Measurements from ENCODE around the gene BICC1.
"Not testable (repeated sequence)": the region's sequence is repeated elsewhere in the genome, so short reads cannot be mapped to it uniquely, and the experiment has no call there.

The BICC1 gene

GRCh38 chr10:58839771-58840170 lies 327.1 kb downstream of the BICC1 start:
- in situ Hi-C loops (cut with MboI; ENCODE audit: low sequenced_read_pairs): no loop called here

GRCh38 chr10:58840840-58841435 lies 328.3 kb downstream of the BICC1 start:
- in situ Hi-C loops (cut with MboI; ENCODE audit: low sequenced_read_pairs): no loop called here

- in situ Hi-C loops (cut with MboI; ENCODE audit: low sequenced_read_pairs): no loop called here
These were observed 330.2 kb downstream of the BICC1 start for GRCh38 chr10:58842860-58843376.

DNA sequence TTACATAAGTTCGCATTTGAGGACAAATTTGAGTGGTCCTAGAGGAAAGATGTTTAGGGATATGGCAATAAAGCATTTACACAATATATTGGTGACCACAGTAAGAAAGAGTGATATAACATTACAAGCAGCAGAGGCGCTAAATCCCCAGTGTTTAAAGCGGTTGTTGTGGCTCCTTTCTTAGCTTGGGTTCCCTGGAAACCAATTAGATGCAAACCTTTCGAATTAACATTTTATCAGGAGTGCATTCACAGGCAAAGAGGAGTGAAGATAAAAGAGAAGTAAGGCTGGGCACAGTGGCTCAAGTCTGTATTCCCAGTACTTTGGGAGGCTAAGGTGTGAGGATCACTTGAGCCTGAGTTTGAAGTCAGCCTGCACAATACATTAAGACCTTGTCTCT lies 331.1 kb downstream of the BICC1 start:
- in situ Hi-C loops (cut with MboI; ENCODE audit: low sequenced_read_pairs): no loop called here

GRCh38 chr10:58844680-58845079 lies 332.0 kb downstream of the BICC1 start:
- in situ Hi-C loops (cut with MboI; ENCODE audit: low sequenced_read_pairs): no loop called here

- in situ Hi-C loops (cut with MboI; ENCODE audit: low sequenced_read_pairs): no loop called here
These were observed 334.2 kb downstream of the BICC1 start for GRCh38 chr10:58846856-58847255.

DNA sequence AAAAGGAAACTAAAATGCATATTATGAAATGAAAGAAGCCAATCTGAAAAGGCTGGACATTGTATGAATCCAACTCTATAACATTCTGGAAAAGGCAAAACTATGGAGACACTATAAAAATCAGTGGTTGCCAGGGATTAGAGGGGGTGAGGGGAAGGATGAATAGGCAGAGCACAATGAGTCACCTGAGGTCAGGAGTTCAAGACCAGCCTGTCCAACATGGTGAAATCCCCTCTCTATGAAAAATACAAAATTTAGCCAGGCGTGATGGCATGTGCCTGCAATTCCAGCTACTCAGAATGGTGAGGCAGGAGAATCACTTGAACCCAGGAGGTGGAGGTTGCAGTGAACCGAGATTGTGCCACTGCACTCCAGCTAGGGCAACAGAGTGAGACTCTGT lies 338.9 kb downstream of the BICC1 start:
- in situ Hi-C loops (cut with MboI; ENCODE audit: low sequenced_read_pairs): no loop called here

DNA sequence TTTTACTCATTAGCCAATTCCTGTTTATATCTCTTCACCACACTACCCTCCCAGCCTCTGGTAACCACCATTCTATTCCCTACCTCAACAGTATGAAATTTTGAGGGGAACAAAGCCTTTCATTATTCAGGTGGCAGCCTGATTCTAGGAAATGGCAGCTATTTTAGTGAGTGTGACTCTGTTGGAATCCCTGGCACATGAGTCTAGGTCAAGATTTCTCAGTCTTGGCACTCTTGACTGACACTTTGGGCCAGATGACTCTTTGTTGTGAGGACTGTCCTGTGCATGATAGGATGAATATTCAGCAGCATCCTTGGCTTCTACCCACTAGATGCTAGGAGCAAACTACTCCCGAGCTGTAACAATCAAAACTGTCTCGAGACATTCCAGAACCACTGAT lies 341.0 kb downstream of the BICC1 start:
- in situ Hi-C loops (cut with MboI; ENCODE audit: low sequenced_read_pairs): no loop called here

DNA sequence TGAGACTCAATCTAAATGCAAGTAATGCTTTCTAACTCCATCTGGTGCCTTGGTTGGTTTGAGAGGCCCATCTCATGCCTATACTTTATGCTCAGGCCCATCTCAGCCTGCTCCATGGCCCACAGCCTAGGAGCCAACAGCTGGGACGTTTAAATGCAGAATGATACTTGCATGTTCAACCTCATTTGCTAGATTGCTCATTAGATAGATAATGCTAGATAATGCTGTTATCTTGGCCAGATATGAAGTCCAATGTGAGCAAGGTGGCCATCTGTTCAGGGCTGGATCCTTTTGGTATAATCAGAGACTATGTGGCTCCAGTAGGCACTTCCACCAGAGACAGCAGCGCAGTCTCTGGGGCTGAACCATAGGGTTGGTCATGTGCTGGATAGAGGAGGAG lies 342.1 kb downstream of the BICC1 start:
- in situ Hi-C loops (cut with MboI; ENCODE audit: low sequenced_read_pairs): no loop called here

GRCh38 chr10:58856508-58857240 lies 344.0 kb downstream of the BICC1 start:
- in situ Hi-C loops (cut with MboI; ENCODE audit: low sequenced_read_pairs): no loop called here

- in situ Hi-C loops (cut with MboI; ENCODE audit: low sequenced_read_pairs): no loop called here
These were observed 344.7 kb downstream of the BICC1 start for GRCh38 chr10:58857251-58857805.

- in situ Hi-C loops (cut with MboI; ENCODE audit: low sequenced_read_pairs): not testable (repeated sequence)
These were observed 345.5 kb downstream of the BICC1 start for GRCh38 chr10:58858123-58858522.

- in situ Hi-C loops (cut with MboI; ENCODE audit: low sequenced_read_pairs): no loop called here
These were observed 346.9 kb downstream of the BICC1 start for GRCh38 chr10:58859526-58859925.

GRCh38 chr10:58867683-58868082 lies 355.0 kb downstream of the BICC1 start:
- in situ Hi-C loops (cut with MboI; ENCODE audit: low sequenced_read_pairs): no loop called here

GRCh38 chr10:58868736-58869435 lies 356.2 kb downstream of the BICC1 start:
- in situ Hi-C loops (cut with MboI; ENCODE audit: low sequenced_read_pairs): no loop called here

GRCh38 chr10:58870070-58870469 lies 357.4 kb downstream of the BICC1 start:
- in situ Hi-C loops (cut with MboI; ENCODE audit: low sequenced_read_pairs): no loop called here

GRCh38 chr10:58873161-58873560 lies 360.5 kb downstream of the BICC1 start:
- in situ Hi-C loops (cut with MboI; ENCODE audit: low sequenced_read_pairs): no loop called here
